ENCODE measurements around the gene SBF1.

SBF1 gene

DNA sequence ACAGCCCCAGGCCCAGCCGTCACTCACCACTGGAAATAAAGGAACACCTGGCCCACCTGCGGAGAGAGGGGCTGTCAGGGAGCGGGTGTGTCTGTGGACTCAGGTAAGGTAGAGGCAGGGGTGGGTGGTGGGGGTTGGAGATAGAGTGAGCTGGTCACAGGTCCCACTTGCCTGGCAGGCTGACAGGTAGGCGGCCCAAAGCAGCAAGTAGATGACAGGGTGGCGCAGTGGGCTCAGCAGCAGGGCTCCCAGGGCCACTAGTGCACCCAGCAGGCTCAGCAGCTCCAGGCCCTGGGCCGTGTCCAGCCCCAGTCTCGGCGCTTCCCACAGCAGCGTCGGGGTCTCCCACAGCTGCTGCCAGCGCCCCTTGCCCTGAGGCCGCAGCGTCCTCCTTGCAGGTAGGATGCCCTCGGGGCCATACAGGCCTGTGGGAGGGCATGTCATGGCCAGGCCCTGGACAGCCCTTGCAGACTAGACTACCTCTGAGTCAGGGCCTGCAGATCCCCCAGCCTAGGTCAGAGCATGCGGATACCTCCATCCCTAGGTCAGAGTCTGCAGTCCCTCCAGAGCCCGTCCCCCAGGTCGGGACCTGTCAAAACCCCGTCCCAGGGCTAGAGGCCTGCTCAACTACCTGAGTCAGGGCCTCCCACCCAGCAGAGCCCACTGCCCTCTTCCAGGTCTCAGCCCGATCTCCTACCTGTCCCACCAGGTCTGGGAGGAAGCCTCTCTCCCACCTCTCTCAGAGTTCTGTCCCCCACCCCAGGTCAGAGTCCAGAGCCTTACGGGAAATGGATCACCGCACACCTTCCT, 32.0 kb upstream of the SBF1 start:
- DNase-seq (ENCODE audit: low read depth in 1 of 2, low spot score in 1 of 2) = no peak

DNA sequence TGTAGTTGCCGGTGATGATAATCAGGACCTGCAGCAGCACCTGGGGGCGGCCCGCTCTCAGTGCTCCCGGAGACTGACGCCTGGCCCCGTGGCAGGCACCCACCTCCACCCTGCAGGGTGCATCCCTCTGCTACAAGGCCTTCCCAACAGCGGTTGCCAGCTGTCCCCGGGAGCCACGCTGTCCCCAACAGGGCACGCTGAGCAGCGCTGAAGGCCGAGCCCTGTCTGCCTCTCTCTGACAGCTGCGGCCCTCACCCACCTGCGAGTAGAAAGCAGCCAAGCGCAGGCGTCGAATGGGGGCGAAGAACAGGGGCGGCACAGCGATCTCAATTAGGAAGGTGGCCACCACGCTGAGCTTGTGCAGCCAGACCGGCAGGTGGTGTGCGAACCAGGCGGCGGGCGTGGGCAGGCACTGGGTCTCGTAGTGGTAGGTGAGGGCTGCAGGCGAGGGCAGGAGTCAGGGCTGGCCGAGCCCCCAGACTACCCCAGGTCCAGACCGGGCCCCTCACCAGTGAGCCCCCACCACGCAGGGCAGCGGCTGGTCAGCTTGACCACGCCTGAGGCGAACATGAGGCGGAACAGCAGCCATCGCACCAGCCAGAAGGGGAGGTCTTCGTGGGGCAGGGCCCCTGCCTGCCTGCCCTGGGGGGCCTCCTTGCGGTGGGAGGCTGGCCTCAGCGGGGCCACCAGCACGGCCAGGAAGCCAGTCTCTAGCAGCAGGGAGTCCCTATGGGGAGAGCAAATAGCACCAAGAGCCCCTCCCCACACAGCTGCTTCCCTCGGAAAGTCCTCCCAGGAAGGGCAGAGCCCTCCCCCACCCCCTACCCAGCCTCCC, 31.2 kb upstream of the SBF1 start:
- DNase-seq (ENCODE audit: low read depth in 1 of 2, low spot score in 1 of 2) = no peak

DNA sequence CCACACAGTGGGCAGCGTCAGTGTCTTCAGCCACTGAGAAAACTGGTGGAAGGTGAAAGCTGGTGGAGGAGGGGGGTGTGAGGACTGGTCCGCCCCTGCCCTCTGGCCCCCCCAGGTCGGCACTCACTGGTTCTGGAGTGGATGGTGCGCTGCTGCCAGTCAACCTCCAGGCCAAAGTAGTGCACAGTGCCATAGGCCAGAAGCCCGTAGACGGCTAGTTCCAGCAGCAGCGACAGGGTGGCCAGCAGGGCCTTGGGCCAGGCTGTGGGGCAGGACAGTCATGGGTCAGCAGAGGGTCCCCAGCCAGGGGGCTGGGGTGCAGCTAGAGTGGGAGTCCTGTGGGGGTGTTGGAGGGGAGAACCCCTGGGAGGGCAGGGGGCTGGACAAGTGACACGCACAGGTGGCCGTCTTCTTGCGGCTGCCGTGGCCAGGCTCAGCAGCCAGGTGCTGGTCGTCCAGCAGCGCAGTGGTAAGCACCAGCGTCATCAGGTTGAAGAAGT, 30.5 kb upstream of the SBF1 start:
- no peak for DNase-seq (ENCODE audit: low read depth in 1 of 2, low spot score in 1 of 2)

- DNase-seq (ENCODE audit: low read depth in 1 of 2, low spot score in 1 of 2) = no peak
These were observed 29.8 kb upstream of the SBF1 start for GRCh38 chr22:50504369-50505211.

GRCh38 chr22:50503475-50504145, 28.8 kb upstream of the SBF1 start:
- no peak for DNase-seq (ENCODE audit: low read depth in 1 of 2, low spot score in 1 of 2)

GRCh38 chr22:50502628-50503474, 28.0 kb upstream of the SBF1 start:
- no peak for DNase-seq (ENCODE audit: low read depth in 1 of 2, low spot score in 1 of 2)

- no peak for DNase-seq (ENCODE audit: low read depth in 1 of 2, low spot score in 1 of 2)
These were observed 27.3 kb upstream of the SBF1 start for GRCh38 chr22:50502096-50502495.

- DNase-seq (ENCODE audit: low read depth in 1 of 2, low spot score in 1 of 2) = no peak
These were observed 25.6 kb upstream of the SBF1 start for GRCh38 chr22:50500452-50500851.

GRCh38 chr22:50498322-50498890, 23.6 kb upstream of the SBF1 start:
- peak; percentile 38 to 40 for DNase-seq (ENCODE audit: low read depth in 1 of 2, low spot score in 1 of 2)

GRCh38 chr22:50497093-50497492, 22.3 kb upstream of the SBF1 start:
- DNase-seq (ENCODE audit: low read depth in 1 of 2, low spot score in 1 of 2) = no peak

DNA sequence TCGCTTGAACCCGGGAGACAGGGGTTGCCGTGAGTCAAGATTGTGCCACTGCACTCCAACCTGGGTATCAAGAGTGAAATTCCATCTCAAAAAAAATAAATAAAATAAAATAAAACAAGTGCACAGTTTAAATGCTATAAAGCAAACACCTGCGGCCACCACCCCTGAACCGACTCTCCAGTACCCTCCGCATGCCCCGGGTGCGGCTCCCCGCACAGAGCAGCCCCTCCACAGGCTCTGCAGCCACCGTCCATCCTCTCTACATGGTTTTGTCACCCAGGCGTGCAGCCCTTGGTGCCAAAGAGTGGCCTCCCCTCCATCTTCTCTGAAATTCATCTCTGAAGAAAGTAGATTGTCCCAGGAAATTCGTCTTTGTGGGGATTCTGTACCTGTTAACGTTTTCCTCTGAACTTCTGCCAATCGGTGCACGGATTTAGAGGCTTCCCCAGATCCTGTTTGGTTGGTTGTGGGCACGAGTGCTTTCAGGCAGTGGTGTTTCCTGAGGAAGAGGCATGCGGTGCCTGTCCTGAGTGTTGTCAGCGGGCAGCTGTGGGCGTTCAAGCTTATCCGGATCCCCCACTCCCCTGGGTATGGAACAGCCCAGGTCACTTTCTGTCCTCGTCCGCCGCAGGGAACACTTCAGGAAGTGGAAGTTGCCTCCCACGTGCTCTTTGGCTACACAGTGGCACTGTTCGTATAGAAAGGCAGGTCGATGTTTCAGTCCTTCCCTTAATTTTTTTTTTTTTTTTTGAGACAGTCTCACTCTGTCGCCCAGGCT, 15.9 kb upstream of the SBF1 start:
- no peak for DNase-seq (ENCODE audit: low read depth in 1 of 2, low spot score in 1 of 2)

GRCh38 chr22:50489363-50490243, 14.8 kb upstream of the SBF1 start:
- DNase-seq (ENCODE audit: low read depth in 1 of 2, low spot score in 1 of 2) = no peak

DNA sequence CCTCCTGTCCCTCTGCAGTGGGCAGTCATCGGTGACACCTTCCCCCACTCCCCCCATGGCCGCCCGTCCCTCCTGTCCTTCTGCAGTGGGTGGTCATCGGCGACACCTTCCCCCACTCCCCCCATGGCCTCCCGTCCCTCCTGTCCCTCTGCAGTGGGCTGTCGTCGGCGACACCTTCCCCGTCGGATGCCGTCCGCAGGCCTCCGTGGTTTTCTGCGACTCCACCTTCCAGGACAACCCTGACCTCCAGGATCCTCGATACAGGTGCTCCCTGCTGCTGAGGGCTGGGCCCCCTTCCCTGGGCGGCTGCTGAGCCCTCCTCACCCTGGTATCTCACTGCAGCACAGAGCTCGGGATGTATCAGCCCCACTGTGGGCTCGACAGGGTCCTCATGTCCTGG, 14.1 kb upstream of the SBF1 start:
- no peak for DNase-seq (ENCODE audit: low read depth in 1 of 2, low spot score in 1 of 2)

DNA sequence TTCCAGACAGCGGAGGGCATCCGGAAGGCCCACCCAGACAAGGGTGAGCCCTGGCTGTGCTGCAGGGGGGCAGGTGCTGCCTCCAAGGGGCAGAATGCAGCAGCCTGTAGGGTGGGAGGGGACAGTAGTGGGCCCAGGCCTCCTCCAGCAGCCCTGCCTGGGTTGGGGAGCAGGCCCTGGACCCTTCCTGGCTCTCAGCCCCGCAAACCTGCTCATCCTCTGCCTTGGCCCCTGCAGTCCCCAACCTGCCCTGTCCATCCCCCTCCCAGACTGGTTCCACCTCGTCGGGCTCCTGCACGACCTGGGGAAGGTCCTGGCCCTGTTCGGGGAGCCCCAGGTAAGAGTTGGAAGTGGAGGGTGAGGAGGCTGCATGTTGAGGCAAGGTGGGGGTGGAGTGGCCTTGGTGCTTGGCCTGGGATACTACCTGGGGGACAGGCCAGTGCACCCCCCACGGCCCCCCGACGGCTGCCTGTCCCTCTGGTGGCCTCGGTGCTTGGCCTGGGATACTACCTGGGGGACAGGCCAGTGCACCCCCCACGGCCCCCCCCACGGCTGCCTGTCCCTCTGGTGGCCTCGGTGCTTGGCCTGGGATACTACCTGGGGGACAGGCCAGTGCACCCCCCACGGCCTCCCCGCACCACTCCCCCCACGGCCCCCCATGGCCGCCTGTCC, 13.3 kb upstream of the SBF1 start:
- no peak for DNase-seq (ENCODE audit: low read depth in 1 of 2, low spot score in 1 of 2)

GRCh38 chr22:50487290-50488005, 12.6 kb upstream of the SBF1 start:
- DNase-seq (ENCODE audit: low read depth in 1 of 2, low spot score in 1 of 2) = no peak

DNA sequence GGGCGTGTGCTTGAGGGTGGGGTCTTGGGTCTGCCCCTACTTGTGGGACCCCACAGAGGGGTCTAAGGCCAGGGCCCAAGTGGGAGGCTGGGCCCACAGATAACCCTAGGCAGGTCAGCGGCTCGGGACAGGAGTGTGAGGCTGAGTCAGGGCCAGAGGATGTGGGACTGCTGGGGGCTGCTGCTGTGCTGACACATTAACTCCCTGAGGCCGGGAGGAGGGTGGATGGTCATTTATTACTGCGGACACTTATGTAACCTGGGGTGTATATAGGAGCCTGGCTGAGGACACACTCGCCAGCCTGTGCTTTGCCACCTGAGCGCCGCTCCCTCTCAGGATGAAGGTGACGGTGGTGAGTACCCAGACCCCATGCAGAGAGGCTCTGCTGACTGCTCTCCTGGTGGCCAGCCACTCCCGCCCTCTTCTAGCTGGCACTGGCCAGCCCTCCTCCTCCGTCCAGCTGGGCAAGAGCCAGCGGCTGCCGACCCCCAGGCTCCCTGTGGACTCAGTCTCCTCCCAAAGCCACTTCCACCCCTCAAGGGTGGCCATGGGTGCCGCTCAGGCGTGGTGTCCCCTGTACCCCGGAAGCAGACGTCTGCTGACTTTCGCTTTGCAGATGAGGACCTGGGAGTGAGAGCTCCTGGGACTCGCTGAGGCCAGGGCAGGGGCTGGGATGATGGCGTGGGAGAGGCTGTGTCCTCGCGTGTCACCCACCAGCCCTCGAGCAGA, 11.9 kb upstream of the SBF1 start, which contains the start of gene MIOX:
Gene MIOX, plus strand, starts transcription at position 299 of the 729 bp plus-strand sequence. Its CDS starts 39 bp downstream, at position 338.
- no peak for DNase-seq (ENCODE audit: low read depth in 1 of 2, low spot score in 1 of 2)

Data from stimulated activated CD4-positive, alpha-beta T cell treated with anti-CD3 and anti-CD28 coated beads, Interleukin-15, amount 100 ng/mL, for 1 hour (primary cell).